ENCODE data around the gene AGA.

- no peak for TF ChIP-seq CTCF (IDR thresholded peaks at IDR 0.05; ENCODE audit: low read length)
- TF ChIP-seq EZH2 (optimal IDR thresholded peaks at IDR 0.05; ENCODE audit: low read depth, low read length), result no peak
- TF ChIP-seq EZH2phosphoT487 (IDR thresholded peaks at IDR 0.05; ENCODE audit: low read length), result no peak
Measured at GRCh38 chr4:177483760-177484159, 41.5 kb upstream of the AGA start.
